HCEC 1CT (cell line): Measurements from ENCODE around the gene SQSTM1.
A peak's percentile ranks its signal among the peaks of the same experiment; 100 is the strongest.
"Not testable (repeated sequence)": the region's sequence is repeated elsewhere in the genome, so short reads cannot be mapped to it uniquely, and the experiment has no call there.

ENCODE experiments used
- DNase-seq: peaks from one replicate; pipeline ENCODE4 v3.0.0-alpha.2; 2017

Gene SQSTM1

DNA sequence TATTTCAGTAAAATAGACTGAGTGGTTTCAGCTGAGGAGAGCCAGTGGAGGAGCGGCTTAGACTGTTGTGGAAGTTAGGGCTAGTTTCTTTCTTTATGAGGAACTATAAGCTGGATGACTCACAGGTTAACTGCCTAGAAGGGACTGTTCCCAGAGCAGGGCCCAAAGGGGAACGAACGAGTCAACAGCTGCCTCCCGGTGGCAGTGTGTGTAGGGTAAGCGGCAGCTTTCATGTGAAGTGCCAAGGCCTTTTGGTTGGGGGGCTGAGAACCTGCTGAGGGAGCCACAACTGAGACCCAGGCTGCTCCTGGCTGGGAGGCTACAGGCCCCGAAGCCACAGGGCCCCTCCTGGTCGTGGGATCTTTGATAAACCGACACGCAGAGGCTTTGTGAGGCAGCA lies 7.0 kb downstream of the SQSTM1 start:
- DNase-seq: peak; percentile 57

DNA sequence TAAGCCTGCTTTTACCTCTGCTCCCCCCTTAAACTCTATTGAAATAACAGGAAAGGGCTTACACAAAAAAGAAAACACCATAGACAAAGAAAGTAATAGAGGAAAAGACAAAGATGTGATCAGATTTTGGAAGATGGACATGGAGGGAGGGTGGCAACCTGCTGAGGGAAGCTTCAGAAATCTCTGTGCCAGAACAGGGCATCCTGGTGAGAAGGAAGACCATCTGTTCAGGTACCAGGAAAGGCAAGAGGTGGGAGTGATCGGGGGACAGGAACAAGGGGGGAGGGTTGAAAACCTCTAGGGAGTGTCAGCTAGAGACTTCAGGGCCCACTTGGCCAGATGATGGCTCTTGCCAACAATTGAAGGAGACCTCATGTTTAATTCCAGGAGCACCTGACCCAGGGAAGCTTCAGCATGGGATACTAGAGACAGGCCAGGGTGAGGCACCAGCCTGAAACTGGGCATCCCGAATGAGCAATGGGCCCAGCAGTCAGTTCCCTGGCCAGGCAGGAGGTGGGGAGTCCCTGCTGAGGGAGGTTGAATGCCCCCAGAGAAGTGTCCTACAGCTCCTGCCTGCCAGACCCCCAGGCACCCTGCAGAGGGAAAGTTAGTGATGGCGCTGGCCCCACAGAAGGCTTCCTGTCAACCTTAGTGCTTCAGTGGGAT lies 8.2 kb downstream of the SQSTM1 start:
- no peak for DNase-seq

DNA sequence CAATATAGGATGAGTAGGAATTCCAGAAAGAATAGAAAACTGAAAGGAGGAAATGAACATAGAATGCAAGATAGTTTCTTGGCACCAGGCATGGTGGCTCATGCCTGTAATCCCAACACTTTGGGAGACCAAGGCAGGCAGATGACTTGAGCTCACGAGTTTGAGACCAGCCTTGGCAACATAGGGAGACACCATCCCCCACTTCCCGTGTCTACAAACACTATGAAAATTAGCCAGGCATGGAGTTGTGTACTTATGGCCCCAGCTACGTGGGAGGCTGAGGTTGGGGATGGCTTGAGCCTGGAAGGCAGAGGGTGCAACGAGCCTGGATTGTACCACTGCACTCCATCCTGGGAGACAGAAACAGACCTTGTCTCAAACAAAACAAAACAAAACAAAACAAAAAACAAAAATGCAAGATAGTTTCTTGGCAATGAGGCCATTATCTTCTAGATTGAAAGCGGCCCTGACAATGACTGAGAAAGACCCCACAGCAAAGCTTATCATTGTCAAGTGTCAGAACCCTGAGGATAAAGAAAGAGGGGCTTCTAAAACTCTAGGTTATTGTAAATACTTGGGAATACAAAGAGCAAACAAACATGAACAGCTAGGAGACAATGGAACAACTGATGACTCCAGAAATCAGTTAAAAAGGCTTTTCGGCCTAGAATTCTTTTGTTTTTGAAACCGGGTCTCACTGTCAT lies 9.2 kb downstream of the SQSTM1 start:
- no peak for DNase-seq

DNA sequence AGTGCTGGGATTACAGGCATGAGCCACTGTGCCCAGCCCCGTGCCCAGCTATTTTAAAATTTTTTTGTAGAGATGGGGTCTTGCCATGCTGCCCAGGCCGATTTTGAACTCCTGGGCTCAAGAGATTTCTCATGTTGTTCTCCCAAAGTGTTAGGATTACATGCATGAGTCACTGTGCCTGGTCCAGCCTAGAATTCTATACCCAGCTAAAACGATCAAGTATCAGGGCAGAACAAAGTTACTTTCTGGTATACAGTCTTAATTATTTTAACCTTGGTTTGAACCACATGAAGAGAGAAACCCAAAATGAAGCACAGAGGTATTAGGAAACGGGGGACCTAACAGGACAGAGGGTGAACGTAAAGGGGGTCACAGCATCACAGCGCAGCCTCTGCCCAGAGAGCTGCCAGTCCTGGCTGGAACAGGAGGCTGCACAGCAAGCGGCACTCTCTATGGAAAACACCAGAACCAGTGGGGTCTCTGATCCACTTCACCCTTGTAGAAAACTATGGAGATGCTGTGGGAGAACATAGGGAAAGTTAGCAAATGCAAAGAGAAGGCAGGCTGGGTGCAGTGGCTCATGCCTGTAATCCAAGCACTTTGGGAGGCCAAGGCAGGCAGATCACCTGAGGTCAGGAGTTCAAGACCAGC lies 10.2 kb downstream of the SQSTM1 start:
- no peak for DNase-seq

DNA sequence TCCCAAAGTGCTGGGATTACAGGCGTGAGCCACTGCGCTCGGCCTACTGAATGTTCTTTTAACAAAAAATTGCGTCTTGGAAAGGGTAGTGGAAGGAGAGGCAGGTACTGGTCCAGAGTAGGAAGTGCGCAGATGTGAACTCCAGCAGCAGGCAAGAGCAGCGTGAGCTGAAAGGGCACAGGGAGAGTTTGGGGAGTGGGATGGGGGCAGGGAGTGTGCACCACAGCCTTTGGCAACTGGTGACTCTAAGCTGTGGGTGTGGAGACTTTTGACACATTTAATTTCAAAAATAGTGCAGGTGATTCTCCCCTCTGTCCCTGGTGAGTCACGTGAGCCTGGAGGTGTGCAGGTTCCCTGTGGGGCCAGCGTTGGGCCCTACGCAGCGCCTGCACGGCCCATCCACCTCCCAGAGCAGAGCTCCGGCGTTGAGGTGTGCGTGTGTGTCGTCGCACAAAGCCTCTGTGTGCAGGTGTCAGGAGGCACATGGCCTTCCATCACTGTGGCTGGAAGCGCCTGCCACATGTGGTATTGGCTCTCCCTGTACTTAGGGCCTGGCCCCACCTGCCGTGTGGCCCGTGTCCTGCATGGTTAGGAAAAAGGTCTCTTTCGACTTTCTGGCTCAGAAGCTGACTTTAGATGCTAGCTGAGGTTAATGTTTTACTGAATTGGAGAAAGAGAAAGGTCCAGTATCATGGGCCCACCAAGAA lies 11.5 kb downstream of the SQSTM1 start:
- DNase-seq: no peak

DNA sequence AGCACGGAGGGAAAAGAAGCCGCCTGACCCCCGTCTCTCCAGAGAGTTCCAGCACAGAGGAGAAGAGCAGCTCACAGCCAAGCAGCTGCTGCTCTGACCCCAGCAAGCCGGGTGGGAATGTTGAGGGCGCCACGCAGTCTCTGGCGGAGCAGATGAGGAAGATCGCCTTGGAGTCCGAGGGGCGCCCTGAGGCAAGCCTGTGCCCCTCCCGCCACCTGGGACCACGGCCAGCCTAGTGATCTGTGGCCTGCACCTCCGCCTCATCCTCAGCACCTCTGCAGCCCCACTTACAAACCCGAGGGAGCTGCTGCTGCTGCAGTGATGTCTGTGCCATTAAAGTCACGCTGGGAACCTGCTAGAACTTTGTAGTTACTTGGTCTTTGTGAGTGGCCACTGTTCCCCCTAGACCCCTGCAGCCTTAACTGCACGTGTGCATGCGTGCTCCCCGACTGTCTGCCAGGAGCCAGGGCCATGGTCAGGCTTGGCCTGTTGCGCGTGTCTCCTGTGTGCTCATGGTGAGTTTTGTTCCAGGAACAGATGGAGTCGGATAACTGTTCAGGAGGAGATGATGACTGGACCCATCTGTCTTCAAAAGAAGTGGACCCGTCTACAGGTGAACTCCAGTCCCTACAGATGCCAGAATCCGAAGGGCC lies 12.5 kb downstream of the SQSTM1 start:
- no peak for DNase-seq

DNA sequence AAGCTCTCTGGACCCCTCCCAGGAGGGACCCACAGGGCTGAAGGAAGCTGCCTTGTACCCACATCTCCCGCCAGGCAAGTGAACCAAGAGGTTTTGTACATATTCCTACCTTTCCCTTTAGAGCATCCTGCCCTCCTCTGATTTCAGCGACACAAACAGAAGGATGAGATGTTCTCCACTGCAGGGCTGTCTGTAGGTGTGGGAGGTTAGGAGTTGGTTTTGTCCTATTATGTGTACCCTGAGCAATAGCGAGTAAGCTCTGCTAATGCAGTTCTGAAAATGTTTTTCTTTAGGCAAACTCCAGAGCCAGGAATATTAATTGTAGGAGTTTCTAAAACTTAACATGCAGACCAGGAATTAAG lies 13.0 kb downstream of the SQSTM1 start:
- no peak for DNase-seq

DNA sequence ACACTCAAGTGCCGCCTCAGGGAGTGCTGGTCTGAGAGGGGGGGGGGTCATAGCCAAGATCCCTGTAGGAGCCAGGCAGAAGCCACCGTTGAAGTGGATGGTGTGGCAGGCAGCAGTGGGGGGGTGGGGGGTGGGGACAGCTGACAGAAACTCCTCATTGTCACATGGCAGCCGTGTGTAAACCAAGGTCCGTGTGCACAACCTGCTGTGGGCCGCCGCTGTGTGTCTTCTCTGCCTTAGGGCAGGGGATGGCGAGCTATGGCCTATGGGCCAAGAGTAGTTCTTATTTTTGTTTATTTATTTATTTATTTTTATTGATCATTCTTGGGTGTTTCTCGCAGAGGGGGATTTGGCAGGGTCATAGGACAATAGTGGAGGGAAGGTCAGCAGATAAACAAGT lies 13.4 kb downstream of the SQSTM1 start:
- no peak for DNase-seq

DNA sequence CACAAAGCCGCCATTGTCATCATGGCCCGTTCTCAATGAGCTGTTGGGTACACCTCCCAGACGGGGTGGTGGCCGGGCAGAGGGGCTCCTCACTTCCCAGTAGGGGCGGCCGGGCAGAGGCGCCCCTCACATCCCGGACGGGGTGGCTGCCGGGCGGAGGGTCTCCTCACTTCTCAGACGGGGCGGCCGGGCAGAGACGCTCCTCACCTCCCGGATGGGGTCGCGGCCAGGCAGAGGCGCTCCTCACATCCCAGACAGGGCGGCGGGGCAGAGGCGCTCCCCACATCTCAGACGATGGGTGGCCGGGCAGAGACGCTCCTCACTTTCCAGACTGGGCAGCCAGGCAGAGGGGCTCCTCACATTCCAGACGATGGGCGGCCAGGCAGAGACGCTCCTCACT lies 14.2 kb downstream of the SQSTM1 start:
- not testable (repeated sequence) for DNase-seq

DNA sequence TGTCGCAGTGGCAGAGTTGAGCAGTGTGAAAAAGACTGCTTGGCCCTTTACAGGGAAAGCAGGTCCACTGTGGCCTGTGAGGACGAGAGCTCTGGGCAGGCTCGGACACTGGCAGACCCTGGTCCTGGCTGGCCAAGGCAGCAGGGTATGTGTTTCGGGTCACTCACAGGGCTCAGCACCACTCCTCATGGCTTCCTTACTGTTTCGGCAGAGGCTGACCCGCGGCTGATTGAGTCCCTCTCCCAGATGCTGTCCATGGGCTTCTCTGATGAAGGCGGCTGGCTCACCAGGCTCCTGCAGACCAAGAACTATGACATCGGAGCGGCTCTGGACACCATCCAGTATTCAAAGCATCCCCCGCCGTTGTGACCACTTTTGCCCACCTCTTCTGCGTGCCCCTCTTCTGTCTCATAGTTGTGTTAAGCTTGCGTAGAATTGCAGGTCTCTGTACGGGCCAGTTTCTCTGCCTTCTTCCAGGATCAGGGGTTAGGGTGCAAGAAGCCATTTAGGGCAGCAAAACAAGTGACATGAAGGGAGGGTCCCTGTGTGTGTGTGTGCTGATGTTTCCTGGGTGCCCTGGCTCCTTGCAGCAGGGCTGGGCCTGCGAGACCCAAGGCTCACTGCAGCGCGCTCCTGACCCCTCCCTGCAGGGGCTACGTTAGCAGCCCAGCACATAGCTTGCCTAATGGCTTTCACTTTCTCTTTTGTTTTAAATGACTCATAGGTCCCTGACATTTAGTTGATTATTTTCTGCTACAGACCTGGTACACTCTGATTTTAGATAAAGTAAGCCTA lies 15.7 kb downstream of the SQSTM1 start:
- no peak for DNase-seq

DNA sequence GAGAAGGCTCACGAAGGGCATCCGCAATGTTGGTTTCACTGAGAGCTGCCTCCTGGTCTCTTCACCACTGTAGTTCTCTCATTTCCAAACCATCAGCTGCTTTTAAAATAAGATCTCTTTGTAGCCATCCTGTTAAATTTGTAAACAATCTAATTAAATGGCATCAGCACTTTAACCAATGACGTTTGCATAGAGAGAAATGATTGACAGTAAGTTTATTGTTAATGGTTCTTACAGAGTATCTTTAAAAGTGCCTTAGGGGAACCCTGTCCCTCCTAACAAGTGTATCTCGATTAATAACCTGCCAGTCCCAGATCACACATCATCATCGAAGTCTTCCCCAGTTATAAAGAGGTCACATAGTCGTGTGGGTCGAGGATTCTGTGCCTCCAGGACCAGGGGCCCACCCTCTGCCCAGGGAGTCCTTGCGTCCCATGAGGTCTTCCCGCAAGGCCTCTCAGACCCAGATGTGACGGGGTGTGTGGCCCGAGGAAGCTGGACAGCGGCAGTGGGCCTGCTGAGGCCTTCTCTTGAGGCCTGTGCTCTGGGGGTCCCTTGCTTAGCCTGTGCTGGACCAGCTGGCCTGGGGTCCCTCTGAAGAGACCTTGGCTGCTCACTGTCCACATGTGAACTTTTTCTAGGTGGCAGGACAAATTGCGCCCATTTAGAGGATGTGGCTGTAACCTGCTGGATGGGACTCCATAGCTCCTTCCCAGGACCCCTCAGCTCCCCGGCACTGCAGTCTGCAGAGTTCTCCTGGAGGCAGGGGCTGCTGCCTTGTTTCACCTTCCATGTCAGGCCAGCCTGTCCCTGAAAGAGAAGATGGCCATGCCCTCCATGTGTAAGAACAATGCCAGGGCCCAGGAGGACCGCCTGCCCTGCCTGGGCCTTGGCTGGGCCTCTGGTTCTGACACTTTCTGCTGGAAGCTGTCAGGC lies 16.6 kb downstream of the SQSTM1 start:
- no peak for DNase-seq

DNA sequence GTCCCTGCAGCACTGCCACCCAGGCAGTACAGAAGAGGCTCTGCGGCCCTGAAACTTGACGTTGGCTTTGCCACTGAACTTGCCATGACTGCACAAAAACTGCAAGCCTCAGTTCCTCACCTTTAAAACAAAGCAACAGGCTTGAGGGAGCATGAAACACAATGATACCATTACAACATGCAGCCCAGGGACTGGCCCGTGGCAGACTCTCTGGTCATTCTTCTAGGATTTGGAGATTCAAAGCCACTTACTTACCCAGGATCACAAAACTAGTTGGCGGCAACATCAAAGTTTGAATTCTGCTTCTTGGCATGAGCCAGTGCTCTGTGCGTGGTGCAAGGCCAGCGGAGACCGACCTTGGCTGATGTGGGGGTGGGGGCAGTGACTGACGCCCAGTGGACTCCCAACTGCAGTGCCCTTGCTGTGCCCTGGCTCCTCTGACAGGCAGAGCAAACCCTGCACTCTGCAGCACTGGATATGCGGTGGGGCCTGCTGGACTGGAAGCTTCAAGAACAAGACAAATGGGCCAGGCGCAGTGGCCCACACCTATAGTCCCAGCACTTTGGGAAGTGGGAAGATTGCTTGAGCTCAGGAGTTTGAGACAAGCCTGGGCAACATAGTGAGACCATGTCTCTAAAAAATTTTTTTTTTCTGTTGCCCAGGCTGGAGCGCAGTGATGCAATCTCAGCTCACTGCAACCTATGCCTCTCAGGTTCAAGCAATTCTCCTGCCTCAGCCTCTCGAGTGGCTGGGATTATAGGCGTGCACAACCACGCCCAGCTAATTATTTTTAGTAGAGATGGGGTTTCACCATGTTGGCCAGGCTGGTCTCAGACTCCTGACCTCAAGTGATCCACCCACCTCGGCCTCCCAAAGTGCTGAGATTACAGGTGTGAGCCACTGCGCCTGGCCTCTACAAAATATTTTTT lies 18.9 kb downstream of the SQSTM1 start:
- DNase-seq: no peak

DNA sequence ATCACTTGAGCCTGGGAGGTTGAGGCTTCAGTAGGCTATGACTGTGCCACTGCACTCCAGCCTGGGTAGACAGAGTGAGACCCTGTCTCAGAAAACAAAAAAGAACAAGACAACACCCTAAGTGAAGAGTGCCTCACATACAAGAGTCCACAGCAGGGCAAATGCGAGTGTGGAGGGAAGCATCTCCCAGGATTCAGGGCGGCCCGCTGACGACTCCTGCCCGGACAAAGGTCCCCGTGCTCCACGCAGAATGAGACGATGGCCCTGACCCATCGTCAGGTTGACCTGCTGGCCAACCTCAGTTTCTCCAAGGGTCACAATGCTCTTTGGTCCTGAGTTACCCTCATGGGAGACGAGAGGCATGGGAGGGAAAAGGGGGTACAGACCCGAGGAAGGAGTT lies 19.6 kb downstream of the SQSTM1 start:
- no peak for DNase-seq

DNA sequence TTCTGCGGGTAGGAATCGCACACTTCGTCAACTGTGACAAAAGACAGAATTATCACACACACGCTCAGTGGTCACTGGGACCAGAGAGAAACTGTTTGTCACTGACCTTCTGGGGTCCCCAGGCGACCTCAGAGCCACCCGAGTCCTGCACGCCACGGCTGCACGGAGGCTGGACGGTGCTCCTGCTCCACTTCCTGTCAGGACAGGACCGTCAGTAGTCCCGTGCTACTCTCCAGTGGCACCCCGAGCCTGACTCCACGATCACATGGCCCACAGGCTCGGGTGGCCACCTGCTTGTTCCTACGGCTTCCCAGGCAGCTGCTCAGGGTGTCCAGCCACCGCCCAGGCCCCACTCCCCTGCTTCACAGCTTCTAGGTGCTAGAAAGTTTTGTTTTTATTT lies 20.1 kb downstream of the SQSTM1 start:
- no peak for DNase-seq

DNA sequence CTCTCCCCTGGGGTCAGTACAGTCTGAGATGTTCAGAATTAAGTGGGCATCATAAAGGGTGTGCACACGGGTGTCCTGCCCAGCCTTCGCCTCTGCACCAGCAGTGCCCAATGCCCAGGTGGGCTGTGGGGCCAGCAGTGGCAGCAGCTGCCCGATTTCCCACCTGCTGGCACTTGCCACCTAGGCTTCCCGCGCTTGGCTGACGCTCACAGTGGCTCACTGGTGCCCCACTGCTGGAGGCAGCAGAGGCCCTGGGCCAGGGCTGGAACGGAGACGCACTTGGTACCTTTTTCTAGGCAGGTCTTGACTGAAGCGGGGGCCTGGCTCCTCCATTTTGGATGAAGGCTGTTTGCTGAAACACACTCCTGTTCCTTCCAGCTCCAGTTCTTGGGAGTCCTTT lies 20.9 kb downstream of the SQSTM1 start:
- DNase-seq: no peak

DNA sequence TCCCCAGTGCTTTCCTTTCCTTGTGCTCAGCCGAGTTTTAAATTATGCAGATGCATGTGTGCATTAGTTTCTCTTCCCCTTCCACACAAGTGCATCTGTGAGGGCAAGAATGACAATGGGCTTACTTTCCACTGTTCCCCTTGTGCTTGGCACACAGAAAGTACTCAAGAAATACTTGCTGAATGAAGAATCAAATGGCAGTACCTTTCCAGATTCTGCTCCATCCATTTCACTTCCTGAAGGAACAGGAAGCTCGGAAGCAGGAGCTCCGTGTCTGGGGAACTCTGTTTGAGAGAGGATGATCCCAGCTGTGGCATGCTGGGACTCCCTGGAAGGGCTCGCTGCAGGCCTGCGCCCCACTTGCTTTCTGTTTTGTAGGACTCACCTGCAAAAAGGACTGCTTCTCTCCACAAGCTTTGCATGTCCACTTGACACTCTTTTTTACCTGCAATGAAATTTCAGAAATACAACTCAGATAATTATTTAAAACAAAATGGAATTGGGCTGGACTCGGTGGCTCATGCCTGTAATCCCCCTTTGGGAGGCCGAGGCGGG lies 32.4 kb downstream of the SQSTM1 start:
- DNase-seq: no peak

DNA sequence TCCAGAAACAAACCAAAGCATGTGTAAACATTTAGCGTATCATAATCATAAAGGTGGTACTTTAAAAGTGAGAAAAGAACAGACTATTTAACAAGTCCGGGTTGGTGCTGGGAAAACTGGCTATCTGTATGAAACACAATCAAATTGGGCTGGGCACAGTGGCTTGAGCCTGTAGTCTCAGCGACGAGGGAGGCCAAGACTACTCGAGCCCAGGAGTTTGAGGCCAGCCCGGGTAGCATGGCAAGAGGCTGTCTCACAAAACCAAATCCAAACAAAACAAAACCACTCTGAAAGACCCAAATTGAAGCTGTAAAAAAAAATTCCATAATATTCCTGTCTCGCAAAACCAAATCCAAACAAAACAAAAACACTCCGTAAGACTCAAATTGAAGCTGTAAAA lies 33.7 kb downstream of the SQSTM1 start:
- DNase-seq: no peak

DNA sequence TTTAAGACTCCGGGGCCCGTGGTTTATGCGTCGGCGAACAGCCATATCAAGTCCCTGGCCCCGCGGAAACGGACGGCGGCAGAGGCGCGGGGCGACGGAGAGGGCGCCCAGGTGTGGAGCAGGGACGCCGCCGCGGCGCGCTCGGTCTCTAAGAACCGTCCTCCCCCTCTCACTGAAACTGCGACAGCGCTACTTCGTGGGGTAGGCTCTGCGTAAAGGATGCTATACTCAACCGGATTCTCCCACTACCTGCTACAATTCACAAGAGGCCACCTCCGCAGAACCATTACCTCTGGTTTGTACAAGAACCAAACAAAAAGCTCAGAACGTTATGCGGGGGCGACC lies 37.5 kb downstream of the SQSTM1 start:
- no peak for DNase-seq

DNA sequence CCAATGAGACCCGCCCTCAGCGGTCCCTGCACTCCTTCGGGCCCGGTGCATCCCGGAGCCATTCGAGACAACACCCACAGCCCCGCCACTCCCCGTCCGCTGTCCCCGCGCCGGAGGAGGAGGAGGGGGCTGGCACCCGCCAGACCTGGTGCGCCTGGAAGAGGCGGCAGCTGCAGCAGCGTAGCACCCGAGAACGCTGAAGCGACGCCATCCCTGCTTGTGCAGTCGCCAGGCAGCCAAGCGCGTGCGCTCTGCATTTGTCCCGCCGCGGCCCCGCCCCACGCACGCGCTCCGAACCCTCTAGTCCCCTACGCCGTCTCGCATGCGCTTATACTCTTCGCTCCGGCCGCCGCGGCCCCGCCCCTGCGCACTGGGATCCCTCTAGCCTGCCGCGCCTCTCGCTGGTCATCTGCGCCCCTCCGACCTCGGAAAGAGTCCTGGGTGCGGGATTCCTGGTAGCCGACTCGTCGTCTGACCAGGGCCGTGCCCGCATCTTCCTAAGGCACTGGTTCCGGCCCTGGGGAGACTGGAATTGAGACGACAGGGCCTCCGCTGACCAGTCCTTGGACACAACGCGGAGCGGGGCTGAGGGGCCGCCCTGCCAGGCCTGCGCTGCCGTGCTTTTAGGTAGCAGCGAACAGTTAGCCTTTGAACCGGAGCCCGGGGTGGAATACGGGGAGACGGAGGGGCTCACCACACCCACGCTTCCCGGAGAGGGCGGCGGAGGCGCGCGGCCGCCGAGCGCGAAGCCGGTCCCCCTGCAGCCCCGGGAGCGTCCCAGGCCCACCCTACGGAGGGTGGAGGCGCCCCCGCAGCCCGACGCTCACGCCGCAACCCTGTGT lies 38.1 kb downstream of the SQSTM1 start, which contains the start of gene MRNIP:
Gene MRNIP, minus strand, starts transcription at position 232 of the 842 bp plus-strand sequence. Its CDS starts 21 bp downstream, at position 211.
- DNase-seq: peak; percentile 96
